H1 (cell line): ENCODE data around the gene MPEG1. TPM values are rescaled to one million over a fixed set of nuclear protein-coding genes. Genes with fewer than 3 reads are reported as not detected.

Source experiments
- CTCF ChIA-PET: fragments of 300-600 bp; sonication (Branson Sonifier 250); formaldehyde crosslinking; loops from one replicate; lab custom pipeline; 2021; ENCODE audit not compliant: partially characterized antibody; lab: Charles Lee
- POLR2A ChIA-PET: fragments of 300-600 bp; sonication (Branson Sonifier 250); formaldehyde crosslinking; loops from one replicate; lab custom pipeline; 2021; ENCODE audit warnings: inconsistent platforms; ENCODE audit not compliant: partially characterized antibody; lab: Charles Lee
- DNase-seq, 2 experiments: peaks; one replicate each; pipeline versions ENCODE4 v3.0.0 to v3.0.0-alpha.2; 2010 to 2022; ENCODE audit warnings: low spot score in 2 of 2, low read depth in 1 of 2, mixed read lengths in 1 of 2
- FAIRE-seq: peaks from 2 replicates; lab custom pipeline; 2011; peaks lifted over from hg19 to GRCh38; lab: Jason Lieb, UNC
- H2AFZ ChIP-seq: 2 replicates; pipeline ENCODE4 v1.8.1; 2012; ENCODE audit warnings: low read length, inconsistent platforms
- H2AK5ac ChIP-seq: 2 replicates; pipeline ENCODE4 v1.6.1; 2013; ENCODE audit warnings: low read depth, low read length
- H2BK120ac ChIP-seq: replicated peaks from 2 replicates; pipeline ENCODE3; 2013; ENCODE audit warnings: low read depth, low read length, inconsistent platforms
- H2BK12ac ChIP-seq: 2 replicates; pipeline ENCODE4 v1.6.1; 2013; ENCODE audit warnings: low read depth, low read length
- H2BK15ac ChIP-seq: 2 replicates; pipeline ENCODE4 v1.6.1; 2013; ENCODE audit warnings: low read length
- H2BK20ac ChIP-seq: 2 replicates; pipeline ENCODE4 v1.6.1; 2013; ENCODE audit warnings: low read length
- H2BK5ac ChIP-seq: 2 replicates; pipeline ENCODE4 v1.6.1; 2013; ENCODE audit warnings: low read depth, low read length
- H3K14ac ChIP-seq: 2 replicates; pipeline ENCODE4 v1.6.1; 2013; ENCODE audit warnings: inconsistent platforms; ENCODE audit not compliant: insufficient read length
- H3K18ac ChIP-seq: 2 replicates; pipeline ENCODE4 v1.6.1; 2013; ENCODE audit warnings: low read length; ENCODE audit errors: extremely low read depth
- H3K23ac ChIP-seq: 2 replicates; pipeline ENCODE4 v1.6.1; 2013; ENCODE audit warnings: inconsistent platforms; ENCODE audit not compliant: insufficient read length
- H3K23me2 ChIP-seq: 2 replicates; pipeline ENCODE4 v1.6.1; 2013; ENCODE audit warnings: low read depth, low read length
- H3K27ac ChIP-seq: 2 replicates; pipeline ENCODE4 v1.6.1; 2011; ENCODE audit warnings: low read depth, low read length, inconsistent platforms
- H3K27me3 ChIP-seq, 4 experiments: replicated peaks in 1 of 4; 1 replicate in 1 of 4; 2 replicates in 3 of 4; pipeline versions ENCODE4 v1.6.1 to v1.8.1; 2011 to 2013; ENCODE audit warnings: low read length in 3 of 4, mild to moderate bottlenecking in 3 of 4, inconsistent platforms in 2 of 4, mixed read lengths in 2 of 4, moderate library complexity in 1 of 4; ENCODE audit not compliant: control insufficient read depth in 3 of 4, insufficient read depth in 3 of 4; ENCODE audit errors: extremely low read depth in 1 of 4
- H3K36me3 ChIP-seq, 4 experiments: 2 replicates each; pipeline versions ENCODE4 v1.6.1 to v1.8.1; 2011 to 2013; ENCODE audit warnings: mild to moderate bottlenecking in 4 of 4, low read length in 3 of 4, moderate library complexity in 2 of 4, control low read depth in 1 of 4, inconsistent platforms in 1 of 4; ENCODE audit not compliant: insufficient read depth in 4 of 4, control insufficient read depth in 2 of 4
- H3K4ac ChIP-seq: replicated peaks from 2 replicates; pipeline ENCODE3; 2013; ENCODE audit warnings: low read length, low read depth, mixed read lengths, inconsistent platforms; ENCODE audit not compliant: insufficient read length
- H3K4me1 ChIP-seq, 4 experiments: replicated peaks in 1 of 4; 1 replicate in 1 of 4; 2 replicates in 3 of 4; pipeline versions ENCODE4 v1.6.1 to v1.8.1; 2011 to 2013; ENCODE audit warnings: low read length in 3 of 4, inconsistent platforms in 2 of 4, mixed read lengths in 1 of 4; ENCODE audit not compliant: insufficient read depth in 4 of 4, control insufficient read depth in 3 of 4
- H3K4me2 ChIP-seq, 2 experiments: 2 replicates each; pipeline versions ENCODE4 v1.6.1 to v1.8.1; 2011 to 2013; ENCODE audit warnings: low read depth in 2 of 2, low read length in 2 of 2, control low read depth in 1 of 2, inconsistent platforms in 1 of 2, mild to moderate bottlenecking in 1 of 2; ENCODE audit not compliant: insufficient read depth in 1 of 2
- H3K4me3 ChIP-seq, 4 experiments: fragments of 200-600, 300-600 bp in 1 of 4; sonication (generic), shearing (Covaris generic), sonication (Bioruptor Twin) in 1 of 4; 2 replicates each; pipeline versions ENCODE4 v1.5.1 to v1.8.1; 2011 to 2016; ENCODE audit warnings: low read length in 4 of 4, low read depth in 3 of 4, control low read depth in 2 of 4, inconsistent platforms in 2 of 4, mild to moderate bottlenecking in 2 of 4, mixed read lengths in 1 of 4, moderate library complexity in 1 of 4; ENCODE audit not compliant: insufficient read depth in 2 of 4; ENCODE audit errors: extremely low read depth in 1 of 4
- H3K56ac ChIP-seq: replicated peaks from 2 replicates; pipeline ENCODE3; 2013; ENCODE audit warnings: low read depth, mild to moderate bottlenecking, mixed read lengths, low read length, inconsistent platforms; ENCODE audit not compliant: insufficient read length
- H3K79me1 ChIP-seq: 2 replicates; pipeline ENCODE4 v1.6.1; 2013; ENCODE audit warnings: low read depth, low read length, control low read depth
- H3K79me2 ChIP-seq, 2 experiments: 2 replicates each; pipeline versions ENCODE4 v1.6.1 to v1.8.1; 2012 to 2013; ENCODE audit warnings: low read length in 2 of 2, mild to moderate bottlenecking in 2 of 2, inconsistent platforms in 1 of 2; ENCODE audit not compliant: insufficient read depth in 2 of 2, control insufficient read depth in 1 of 2
- H3K9ac ChIP-seq, 4 experiments: replicated peaks in 1 of 4; 1 replicate in 1 of 4; 2 replicates in 3 of 4; pipeline versions ENCODE4 v1.6.1 to v1.8.1; 2011 to 2013; ENCODE audit warnings: low read depth in 3 of 4, low read length in 3 of 4, control low read depth in 2 of 4, mild to moderate bottlenecking in 2 of 4, moderate library complexity in 2 of 4, inconsistent platforms in 1 of 4; ENCODE audit errors: extremely low read depth in 1 of 4
- H3K9me3 ChIP-seq, 2 experiments: 2 replicates each; pipeline versions ENCODE4 v1.6.1 to v1.8.1; 2012 to 2013; ENCODE audit warnings: mild to moderate bottlenecking in 2 of 2, moderate library complexity in 2 of 2, control low read depth in 1 of 2, inconsistent platforms in 1 of 2, low read depth in 1 of 2, low read length in 1 of 2, mixed read lengths in 1 of 2; ENCODE audit not compliant: insufficient read depth in 2 of 2
- H4K20me1 ChIP-seq, 2 experiments: replicated peaks in 1 of 2; 2 replicates each; pipeline versions ENCODE3 to v1.8.1; 2011 to 2013; ENCODE audit warnings: inconsistent platforms in 2 of 2, low read length in 2 of 2, mild to moderate bottlenecking in 1 of 2; ENCODE audit not compliant: insufficient read depth in 2 of 2, control insufficient read depth in 1 of 2
- H4K5ac ChIP-seq: 2 replicates; pipeline ENCODE4 v1.6.1; 2013; ENCODE audit warnings: low read length, low read depth, mixed read lengths, inconsistent platforms; ENCODE audit not compliant: insufficient read length
- H4K8ac ChIP-seq: 2 replicates; pipeline ENCODE4 v1.8.0; 2013; ENCODE audit warnings: mild to moderate bottlenecking, moderate library complexity, low read length, inconsistent platforms; ENCODE audit not compliant: insufficient read depth; ENCODE audit errors: extremely low read depth
- H4K91ac ChIP-seq: replicated peaks from 2 replicates; pipeline ENCODE3; 2013; ENCODE audit warnings: low read length, mixed read lengths, inconsistent platforms; ENCODE audit not compliant: insufficient read length
- BRCA1 ChIP-seq: IDR thresholded peaks from 2 replicates; pipeline ENCODE4 v1.6.1; 2012; ENCODE audit warnings: low read depth, low read length, improper control_type of control experiment
- HDAC6 ChIP-seq: IDR thresholded peaks from one replicate; pipeline ENCODE4 v1.7.1; 2012; ENCODE audit warnings: low read depth, mild to moderate bottlenecking, inconsistent platforms, low read length, moderate library complexity
- PHF8 ChIP-seq: fragments of 200-600 bp; sonication (generic); conservative IDR thresholded peaks from 2 replicates; pipeline ENCODE4 v1.7.1; 2012; ENCODE audit warnings: low read depth, mild to moderate bottlenecking, inconsistent platforms, low read length, moderate library complexity
- RAD21 ChIP-seq, 2 experiments: IDR thresholded peaks in 1 of 2; conservative IDR thresholded peaks in 1 of 2; 2 replicates each; pipeline ENCODE4 v1.6.1; 2011; ENCODE audit warnings: low read depth in 2 of 2, low read length in 2 of 2, improper control_type of control experiment in 1 of 2, inconsistent platforms in 1 of 2, mild to moderate bottlenecking in 1 of 2, moderate library complexity in 1 of 2
- RBBP5 ChIP-seq: IDR thresholded peaks from 2 replicates; pipeline ENCODE4 v1.7.1; 2012; ENCODE audit warnings: low read depth, mild to moderate bottlenecking, inconsistent platforms, low read length, moderate library complexity, borderline replicate concordance
- SIRT6 ChIP-seq: IDR thresholded peaks from one replicate; pipeline ENCODE4 v1.7.1; 2012; ENCODE audit warnings: low read length, inconsistent platforms
- TAF1 ChIP-seq: IDR thresholded peaks from 2 replicates; pipeline ENCODE4 v1.6.1; 2011; ENCODE audit warnings: mild to moderate bottlenecking, low read depth, low read length
- YY1 ChIP-seq: IDR thresholded peaks from 2 replicates; pipeline ENCODE4 v1.6.1; 2011; ENCODE audit warnings: low read depth, mild to moderate bottlenecking, low read length
- WGBS, 2 experiments: shearing (Covaris generic) in 1 of 2; methylation state at CpG; one replicate each; pipeline versions ENCODE4 v1.1.6 to v1.1.7; 2013 to 2015; ENCODE audit warnings: low lambda C conversion rate in 2 of 2, mixed read lengths in 2 of 2, inconsistent platforms in 1 of 2, low coverage in 1 of 2, missing lambda C conversion rate in 1 of 2; ENCODE audit not compliant: insufficient replicate concordance in 2 of 2, insufficient coverage in 1 of 2, insufficient read length in 1 of 2; ENCODE audit errors: extremely low coverage in 1 of 2, missing lambda C conversion rate in 1 of 2; 5-methylcytosine and 5-hydroxymethylcytosine counted together
- polyA plus RNA-seq, 7 experiments: library from polyadenylated mRNA; depleted of rRNA in 3 of 7; stranded (reverse) in 5 of 7; unstranded in 2 of 7; fragments of >200 nt in 5 of 7; fragments of 200-250 nt in 2 of 7; gene quantifications; 1 replicate in 5 of 7; 2 replicates in 1 of 7; 4 replicates in 1 of 7; pipeline versions ENCODE4 v1.2.1 to v1.2.3, GENCODE V29; 2011 to 2013; ENCODE audit warnings: missing spikeins in 2 of 7, mixed read lengths in 2 of 7
- total RNA-seq: library from RNA; stranded (reverse); fragmentation: NEBNext Ultra II Directional; extraction: Animal tissue kit (Norgen Biotek cat#: 25700); gene quantifications from 2 replicates; pipeline ENCODE4 v1.2.1, GENCODE V29; 2021
- TF ChIP-seq, protein P1 (sequence below): IDR thresholded peaks from 2 replicates; pipeline ENCODE4 v1.6.1; 2012; ENCODE audit warnings: inconsistent platforms
- TF ChIP-seq, protein P2 (sequence below): IDR thresholded peaks from 2 replicates; pipeline ENCODE4 v1.6.1; 2012; ENCODE audit warnings: low read length, inconsistent platforms

Gene MPEG1
- total and polyA plus RNA-seq, 2 of the 8 experiments (the other 6 are each of a cell fraction or from before 2014, with no cell fraction given), result not detected

DNA sequence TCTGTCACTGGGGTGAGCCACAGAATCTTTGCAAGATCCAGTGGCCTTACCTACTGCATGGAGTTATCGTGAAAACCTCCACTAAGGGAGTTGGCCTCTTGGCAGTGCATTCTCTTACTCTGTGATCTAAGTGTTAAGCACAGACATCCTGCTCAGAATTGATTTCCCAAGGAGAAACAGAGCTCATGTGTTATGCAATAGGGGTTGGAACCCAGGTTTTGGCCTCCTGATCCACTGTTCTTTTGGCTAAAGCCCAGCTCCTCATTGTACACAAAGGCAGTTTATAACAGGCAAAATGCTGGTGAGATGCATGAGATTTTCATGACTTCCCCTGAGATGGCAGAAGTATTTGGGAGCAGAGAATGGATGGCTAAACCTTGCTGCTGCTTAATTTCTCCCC lies 29.0 kb downstream of the MPEG1 start:
- Histone ChIP-seq H3K4me1 (peaks cover 0 to 8% (median 3%) of the 10 kb centered on the region in 4 experiments; a peak in 3 of 7 replicates), H2AK5ac (no peak overlapping the region), H2BK120ac (no peak overlapping the region), H3K27ac (no peak overlapping the region), H4K91ac (no peak overlapping the region), H4K20me1 (peaks cover 2 to 3% of the 10 kb centered on the region in 2 experiments), H3K27me3 (no peaks in the 10 kb centered on the region), H3K4me2 (no peak overlapping the region), H3K79me1 (peaks cover 6% of the 10 kb centered on the region; the same call in 1 of the 2 replicates), H3K9ac (no peak overlapping the region), H3K9me3 (no peaks in the 10 kb centered on the region), H3K56ac (no peak overlapping the region), H4K8ac (no peak overlapping the region), H2AFZ (no peak overlapping the region), H2BK5ac (no peak overlapping the region), H2BK15ac (no peak overlapping the region), H3K14ac (no peak overlapping the region), H3K18ac (no peak overlapping the region), H2BK12ac (no peak overlapping the region), H3K23me2 (no peaks in the 10 kb centered on the region), H3K4ac (no peak overlapping the region), H3K4me3 (no peak overlapping the region), H2BK20ac (no peak overlapping the region), H3K79me2 (0 out of 4 replicates have a peak, but pooled peaks cover 0 to 8% of the 10 kb centered on the region in 2 experiments), H3K23ac (no peak overlapping the region), H4K5ac (no peak overlapping the region), H3K36me3 (peaks cover 0 to 11% (median 4%) of the 10 kb centered on the region in 4 experiments; a peak in 4 of 8 replicates)
- FAIRE-seq, result no peak
- ChIA-PET CTCF (interaction anchor here (1.1 to 9.5 kb wide), 11 partner anchors 8 to 82 kb away, joined by 3 to 201 read pairs (median 19); partner anchors contain the start of gene DTX4), POLR2A (interaction anchor here (9.4 kb wide), 1 partner anchor 11 kb away, joined by 79 read pairs; the partner anchor contains the start of gene DTX4)
- WGBS, 2 experiments, result 85% methylated on average over 1 of the region's 1 CpG; no CpG with 5 or more reads in 1 of the 2 experiments
- no peak for DNase-seq
- no peak for TF ChIP-seq TAF1
- TF ChIP-seq YY1, result no peak
- no peak for TF ChIP-seq RAD21 (IDR thresholded peaks at IDR 0.05 in 1 of 2, conservative IDR thresholded peaks at IDR 0.05 in 1 of 2; ENCODE audit: low read depth in 2 of 2, low read length in 2 of 2)
- TF ChIP-seq, protein P1, sequence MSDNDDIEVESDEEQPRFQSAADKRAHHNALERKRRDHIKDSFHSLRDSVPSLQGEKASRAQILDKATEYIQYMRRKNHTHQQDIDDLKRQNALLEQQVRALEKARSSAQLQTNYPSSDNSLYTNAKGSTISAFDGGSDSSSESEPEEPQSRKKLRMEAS, result no peak
- TF ChIP-seq, protein P2, sequence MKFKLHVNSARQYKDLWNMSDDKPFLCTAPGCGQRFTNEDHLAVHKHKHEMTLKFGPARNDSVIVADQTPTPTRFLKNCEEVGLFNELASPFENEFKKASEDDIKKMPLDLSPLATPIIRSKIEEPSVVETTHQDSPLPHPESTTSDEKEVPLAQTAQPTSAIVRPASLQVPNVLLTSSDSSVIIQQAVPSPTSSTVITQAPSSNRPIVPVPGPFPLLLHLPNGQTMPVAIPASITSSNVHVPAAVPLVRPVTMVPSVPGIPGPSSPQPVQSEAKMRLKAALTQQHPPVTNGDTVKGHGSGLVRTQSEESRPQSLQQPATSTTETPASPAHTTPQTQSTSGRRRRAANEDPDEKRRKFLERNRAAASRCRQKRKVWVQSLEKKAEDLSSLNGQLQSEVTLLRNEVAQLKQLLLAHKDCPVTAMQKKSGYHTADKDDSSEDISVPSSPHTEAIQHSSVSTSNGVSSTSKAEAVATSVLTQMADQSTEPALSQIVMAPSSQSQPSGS, result no peak
- TF ChIP-seq SIRT6, result no peak
- no peak for TF ChIP-seq BRCA1
- no peak for TF ChIP-seq HDAC6
- TF ChIP-seq PHF8, result no peak
- TF ChIP-seq RBBP5, result no peak
